ENCODE results near the gene FBXW8.

FBXW8 gene

DNA sequence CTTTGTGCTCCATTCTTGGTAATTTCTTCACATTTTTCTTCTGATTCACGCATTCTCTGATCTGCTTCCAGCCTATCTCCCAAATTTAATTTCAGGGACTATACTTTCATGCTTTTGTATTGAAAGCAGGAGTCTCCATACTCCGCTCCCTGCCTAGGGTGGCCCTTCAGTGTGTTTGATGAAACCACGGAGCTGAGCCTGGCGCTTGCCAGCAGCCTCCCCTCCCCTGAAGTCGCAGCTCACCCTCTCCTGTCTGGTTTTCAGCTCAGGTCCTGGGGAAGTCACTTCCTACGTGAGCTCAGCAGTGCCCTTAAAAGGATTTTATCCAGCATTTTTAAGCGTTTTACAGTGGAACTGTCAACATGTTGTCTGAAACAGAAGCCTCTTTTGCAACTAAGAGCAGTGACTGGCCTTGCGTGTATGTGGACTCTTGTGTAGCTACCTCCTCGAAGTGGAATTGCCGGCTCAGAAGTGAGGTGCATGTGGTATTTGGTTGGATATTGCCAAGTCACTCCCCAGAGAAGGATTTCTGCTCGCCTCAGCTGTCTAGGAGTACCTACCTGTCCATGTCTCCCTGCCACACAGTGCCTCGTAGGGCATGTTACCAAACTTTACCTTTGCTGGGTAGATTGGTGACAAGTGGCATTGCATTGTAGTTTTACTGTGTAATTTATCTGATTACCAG is 109.9 kb downstream of the FBXW8 start:
- no peak for DNase-seq (ENCODE audit: low read depth)

DNA sequence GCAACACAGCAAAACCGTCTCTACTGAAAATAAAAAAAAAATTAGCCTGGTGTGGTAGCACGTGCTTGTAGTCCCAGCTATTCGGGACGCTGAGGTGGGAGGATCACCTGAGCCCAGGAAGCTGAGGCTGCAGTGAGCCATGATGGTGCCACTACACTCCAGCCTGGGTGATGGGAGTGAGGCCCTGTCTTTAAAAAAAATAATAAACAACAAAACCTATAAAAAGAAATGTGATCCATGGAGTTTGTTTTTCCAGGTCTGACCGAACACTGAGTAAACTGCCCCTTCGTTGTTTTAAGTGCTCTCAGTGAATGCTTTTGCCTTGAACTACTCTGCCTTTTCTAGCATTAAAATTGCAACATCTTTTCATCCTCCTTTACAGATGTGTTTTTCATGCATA is 111.7 kb downstream of the FBXW8 start:
- no peak for DNase-seq (ENCODE audit: low read depth)

DNA sequence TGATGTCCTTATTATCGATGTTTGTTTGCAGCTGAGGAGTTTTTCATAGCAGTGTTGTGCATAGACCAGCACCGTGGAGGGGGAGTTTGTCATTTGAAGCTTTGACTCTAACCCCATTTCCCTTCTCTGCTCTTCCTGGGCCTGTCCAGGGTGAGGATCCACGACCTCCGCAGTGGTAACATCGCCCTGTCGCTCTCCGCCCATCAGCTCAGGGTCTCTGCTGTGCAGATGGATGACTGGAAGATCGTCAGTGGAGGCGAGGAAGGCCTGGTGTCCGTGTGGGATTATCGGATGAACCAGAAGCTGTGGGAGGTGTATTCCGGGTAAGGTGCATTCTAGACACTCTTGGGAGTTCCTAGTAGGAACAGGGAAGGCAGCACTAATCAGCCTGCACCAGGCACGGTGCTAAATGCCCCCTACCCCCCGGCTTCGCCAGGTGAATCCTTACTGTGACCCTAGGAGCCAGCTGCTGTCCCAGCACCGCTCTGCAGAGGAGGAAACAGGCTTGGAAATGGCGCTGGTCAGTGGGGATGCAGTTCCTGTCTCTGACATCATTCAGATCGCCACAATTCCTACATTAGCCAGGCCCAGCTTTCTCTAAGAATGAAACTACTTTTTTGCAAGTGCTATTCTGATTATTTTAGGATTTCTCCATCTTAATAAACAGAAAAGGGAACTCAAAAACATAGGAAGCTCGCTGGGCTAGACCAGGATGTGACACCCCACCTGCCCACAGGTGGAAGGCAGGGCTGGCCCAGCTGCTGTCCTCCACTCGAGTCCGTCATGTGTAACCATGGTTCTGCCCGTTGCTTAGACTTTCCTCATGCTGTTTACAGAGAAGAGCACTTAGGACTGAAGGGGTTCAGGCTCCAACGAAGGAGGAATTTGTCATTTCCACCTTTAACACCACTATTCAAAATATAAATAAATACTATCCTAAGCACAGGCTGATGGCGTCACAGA is 113.5 kb downstream of the FBXW8 start:
- no peak for DNase-seq (ENCODE audit: low read depth)

DNA sequence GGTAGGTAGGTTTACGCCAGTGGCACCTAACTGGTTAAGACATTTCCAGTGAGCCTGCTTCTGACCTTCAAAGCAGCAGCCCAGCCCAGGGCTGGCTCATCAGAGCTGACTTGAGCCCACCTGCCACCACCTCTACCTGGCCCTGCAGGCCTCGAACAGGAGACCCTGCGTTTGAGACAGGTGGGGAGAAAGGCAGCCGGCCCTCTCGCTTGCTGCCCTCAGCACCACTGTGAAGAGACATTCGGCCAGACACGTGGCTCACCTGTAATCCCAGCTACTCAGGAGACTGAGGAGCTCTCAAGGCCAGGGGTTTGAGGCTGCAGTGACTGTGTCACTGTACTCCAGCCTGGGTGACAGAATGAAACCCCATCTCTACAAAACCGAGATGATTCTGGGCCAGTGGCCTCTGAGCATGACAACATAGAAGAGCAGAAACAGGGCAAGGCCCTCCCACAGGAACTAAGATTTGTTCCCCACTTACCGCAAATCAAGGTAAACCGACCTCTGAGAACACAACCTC is 114.3 kb downstream of the FBXW8 start:
- DNase-seq (ENCODE audit: low read depth) = no peak

DNA sequence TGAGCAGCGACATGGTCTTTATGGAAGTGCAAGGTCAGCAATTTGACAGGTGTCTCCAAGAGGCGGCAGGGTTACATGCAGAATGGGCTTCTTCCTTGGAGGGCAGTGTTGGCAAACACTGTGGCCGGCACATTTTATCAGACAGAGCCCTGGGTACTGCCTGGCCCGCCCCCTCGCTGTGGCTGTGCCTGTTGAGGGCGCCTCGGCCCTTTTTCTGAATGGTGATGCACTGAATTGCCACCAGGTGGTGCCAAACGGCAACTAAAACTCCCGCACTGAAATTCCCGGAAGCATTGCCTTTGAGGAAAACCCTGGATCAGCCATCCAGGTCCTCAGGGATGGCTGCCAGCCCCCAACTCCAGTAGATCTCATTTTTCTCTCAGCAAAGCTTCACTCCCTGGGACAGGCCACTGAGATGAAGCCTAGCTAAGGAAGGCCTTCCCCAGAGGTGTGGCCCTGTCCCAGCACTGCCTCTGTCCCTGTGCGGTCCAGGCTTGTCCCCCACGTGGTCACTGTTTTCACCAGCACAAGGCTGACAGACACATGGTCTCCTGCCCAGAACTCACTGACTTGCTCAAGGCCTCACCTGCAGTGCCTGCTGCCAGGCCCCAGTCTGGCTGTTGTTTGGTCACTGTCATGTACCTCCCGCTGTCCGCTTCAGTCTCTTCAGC is 114.9 kb downstream of the FBXW8 start:
- no peak for DNase-seq (ENCODE audit: low read depth)

GRCh38 chr12:117026343-117026742 is 115.6 kb downstream of the FBXW8 start:
- DNase-seq (ENCODE audit: low read depth) = no peak

- no peak for DNase-seq (ENCODE audit: low read depth)
Observed at GRCh38 chr12:117026921-117027250, 116.1 kb downstream of the FBXW8 start.

DNA sequence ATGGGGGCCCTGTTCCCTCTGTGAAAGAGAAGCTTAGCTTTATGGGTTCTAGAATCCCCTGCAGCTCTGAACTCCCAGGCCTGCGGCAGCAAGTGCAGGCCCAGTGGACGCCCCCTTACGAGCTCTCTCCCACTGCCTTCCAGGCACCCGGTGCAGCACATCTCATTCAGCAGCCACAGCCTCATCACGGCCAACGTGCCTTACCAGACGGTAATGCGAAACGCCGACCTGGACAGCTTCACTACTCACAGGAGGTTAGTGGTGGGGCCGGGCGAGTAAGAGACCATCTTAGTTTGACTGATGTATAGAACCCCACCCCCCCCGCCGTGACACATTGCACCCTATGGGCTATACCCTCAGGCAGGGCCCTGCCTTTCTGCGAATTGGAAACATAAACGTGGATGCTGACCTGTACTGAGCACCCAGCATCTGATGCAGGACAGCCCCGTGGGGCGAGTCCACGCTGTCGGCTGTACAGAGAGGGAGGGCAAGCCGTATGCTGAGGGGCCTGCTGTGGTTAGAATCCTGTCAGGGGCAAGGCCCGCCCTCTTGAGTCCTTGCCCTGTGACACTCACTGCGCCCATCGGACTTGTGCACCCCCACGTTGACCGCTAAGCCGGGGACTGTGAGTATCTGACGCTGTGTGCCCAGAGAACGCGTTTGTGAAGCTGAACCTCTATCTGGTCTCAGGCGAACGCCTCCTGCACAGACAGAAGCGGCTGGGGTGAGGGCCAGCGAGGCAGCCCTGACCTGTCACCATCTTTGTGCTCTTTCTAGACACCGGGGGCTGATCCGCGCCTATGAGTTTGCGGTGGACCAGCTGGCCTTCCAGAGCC is 116.7 kb downstream of the FBXW8 start:
- DNase-seq (ENCODE audit: low read depth) = no peak

DNA sequence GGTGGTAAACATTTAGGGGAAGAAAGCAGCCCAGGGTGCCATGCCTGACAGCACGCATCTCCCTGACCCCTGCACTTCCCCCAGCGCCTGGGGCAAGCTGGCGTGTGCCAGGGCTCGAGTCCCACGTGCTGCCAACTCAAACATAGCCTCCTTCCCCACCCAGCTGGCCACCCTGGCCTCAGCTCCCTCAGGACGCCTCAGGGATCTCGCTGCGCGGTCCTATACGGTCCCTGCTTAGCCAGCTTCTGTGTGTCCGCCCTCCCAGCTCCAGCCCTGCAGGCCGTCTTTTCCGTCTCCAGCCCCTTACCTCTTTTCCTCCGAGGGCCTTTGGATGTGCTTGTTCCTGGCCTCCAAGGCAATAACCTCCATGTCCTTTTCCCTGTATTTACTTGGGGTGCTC is 117.5 kb downstream of the FBXW8 start:
- DNase-seq (ENCODE audit: low read depth) = no peak

DNA sequence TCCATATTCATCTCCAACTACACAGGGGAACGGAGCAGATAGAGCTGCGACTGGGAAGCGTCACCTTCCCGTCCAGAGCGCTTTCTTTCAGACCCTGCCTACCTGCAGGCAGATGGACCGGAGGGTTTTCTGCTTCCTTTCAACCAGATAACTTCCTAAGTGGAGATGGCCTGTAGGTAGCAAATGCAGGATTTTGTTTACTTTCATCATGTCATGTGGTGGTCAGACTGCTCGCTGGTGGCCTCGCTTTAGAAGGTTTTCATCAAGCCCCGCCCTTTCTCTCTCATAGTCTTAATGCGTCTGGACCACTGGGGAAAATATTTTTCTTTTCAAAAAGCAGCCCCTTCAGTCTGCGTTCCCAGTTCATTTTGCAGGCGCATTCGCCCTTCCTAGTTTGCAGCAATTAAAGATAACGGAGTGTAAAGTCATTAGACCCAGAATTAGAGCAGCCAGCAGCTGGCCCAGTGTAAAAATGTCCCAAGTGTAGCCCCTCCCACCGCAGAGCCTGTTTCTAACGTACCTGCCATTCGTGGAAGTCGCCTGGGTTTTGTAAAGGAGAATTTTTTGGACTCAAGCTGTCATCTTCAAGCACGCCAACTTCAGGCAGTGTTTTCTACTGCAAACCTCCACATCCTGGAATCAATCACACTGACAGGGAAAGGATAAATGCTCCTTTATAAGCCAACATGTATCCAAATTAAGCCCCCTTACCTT is 119.6 kb downstream of the FBXW8 start:
- no peak for DNase-seq (ENCODE audit: low read depth)

DNA sequence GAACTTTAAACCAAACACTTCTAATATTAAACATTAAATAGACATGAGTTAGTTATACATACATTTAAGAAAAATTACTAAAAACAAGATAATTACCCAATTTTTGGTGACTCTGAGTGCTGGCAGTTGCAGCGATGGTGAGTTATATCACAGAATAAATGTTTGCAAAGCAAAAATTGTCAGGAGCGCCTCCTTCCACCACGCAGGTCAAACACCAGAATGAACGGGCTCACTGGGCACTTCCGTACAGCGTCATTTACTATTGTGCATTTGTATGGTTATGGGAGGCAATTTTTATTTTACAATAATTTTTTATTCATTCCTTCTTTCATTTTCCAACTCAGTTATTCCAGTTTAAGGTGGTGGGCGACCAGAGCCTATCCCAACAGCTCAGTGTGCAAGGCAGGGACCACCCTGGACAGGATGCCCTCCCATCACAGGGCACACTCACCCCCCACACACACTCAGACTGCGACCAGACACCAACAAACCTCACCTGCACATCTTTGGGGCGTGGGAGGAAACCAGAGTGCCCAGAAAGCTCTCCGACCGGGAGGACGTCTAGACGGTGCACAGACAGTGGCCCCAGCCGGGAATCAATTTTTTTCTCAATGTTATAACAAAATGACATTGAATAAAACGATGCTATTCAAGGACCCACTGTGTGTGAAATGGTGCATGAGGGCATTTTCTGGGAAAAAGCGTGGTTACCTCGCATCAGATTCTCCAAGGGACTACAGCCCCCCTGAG is 121.3 kb downstream of the FBXW8 start:
- no peak for DNase-seq (ENCODE audit: low read depth)

DNA sequence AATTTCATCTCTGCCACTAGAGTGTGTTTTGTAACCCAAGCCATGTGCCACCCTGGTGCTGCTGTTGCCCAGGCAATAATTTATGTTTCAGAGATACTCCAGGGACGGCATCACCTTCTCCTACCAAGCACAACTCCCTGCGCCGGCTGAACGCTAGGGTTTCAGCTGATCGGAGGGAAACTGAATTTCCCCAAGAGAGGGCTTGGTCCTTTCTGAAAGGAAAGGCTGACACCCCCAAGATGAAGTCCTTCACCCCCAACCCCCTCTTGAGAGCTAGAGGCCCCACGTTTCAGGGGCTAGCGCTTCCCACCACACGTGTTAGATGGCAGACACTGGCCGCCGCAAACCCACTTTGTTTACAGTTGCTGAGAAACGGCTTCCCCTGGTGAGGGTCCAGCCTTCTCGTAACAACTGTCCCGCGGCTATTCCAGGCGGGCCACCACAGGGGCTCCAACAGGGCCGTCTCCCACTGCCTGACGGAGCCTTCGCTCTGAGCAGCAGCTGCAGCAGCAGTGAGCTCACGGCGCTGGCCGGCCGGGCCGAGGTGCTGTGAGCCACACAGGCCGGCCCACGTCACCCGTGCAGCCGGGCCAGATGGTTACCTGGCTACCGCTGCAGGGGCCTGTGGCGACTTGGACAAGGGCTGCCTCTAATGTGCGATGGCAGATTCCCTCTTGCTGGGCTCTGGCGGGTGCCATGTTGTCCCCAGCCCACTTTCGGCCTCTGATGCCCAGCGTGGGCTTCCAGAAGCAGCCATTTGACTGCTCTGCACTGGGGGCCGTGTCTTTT is 122.0 kb downstream of the FBXW8 start:
- DNase-seq (ENCODE audit: low read depth) = no peak

GRCh38 chr12:117033382-117034221 is 122.9 kb downstream of the FBXW8 start:
- DNase-seq (ENCODE audit: low read depth) = no peak

DNA sequence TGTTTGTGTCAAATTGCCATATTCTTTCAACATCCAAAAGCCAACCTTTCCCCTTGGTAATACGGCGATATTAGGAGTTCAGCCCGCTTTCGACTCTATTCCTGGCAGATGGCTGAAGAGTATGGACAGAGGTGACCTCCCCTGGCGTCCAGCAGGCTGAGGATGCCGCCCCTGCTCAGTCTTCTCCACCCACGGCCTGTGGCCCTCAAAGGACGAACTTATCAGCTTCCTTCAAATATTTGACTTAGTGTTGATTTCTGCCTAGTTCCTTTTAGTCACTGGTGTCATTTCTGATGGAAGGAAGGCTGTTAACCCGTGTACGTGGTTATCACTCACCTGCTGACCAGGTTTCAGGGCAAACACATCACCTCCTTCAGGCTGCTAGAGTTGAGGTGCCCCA is 123.5 kb downstream of the FBXW8 start:
- no peak for DNase-seq (ENCODE audit: low read depth)

GRCh38 chr12:117034701-117035151 is 124.0 kb downstream of the FBXW8 start:
- no peak for DNase-seq (ENCODE audit: low read depth)

GRCh38 chr12:117035287-117035686 is 124.5 kb downstream of the FBXW8 start:
- no peak for DNase-seq (ENCODE audit: low read depth)

GRCh38 chr12:117036046-117036445 is 125.3 kb downstream of the FBXW8 start:
- DNase-seq (ENCODE audit: low read depth) = no peak

- no peak for DNase-seq (ENCODE audit: low read depth)
Observed at GRCh38 chr12:117036547-117036946, 125.8 kb downstream of the FBXW8 start.
